Endodermal cell (in vitro differentiated cells): ENCODE data around the gene ABCB4. TPM values are rescaled to one million over a fixed set of nuclear protein-coding genes. Genes with fewer than 3 reads are reported as not detected.
A peak's percentile ranks its signal among the peaks of the same experiment; 100 is the strongest.

Source experiments
- DNase-seq: peaks from one replicate; pipeline ENCODE4 v3.0.0-alpha.2; 2017
- H3K27ac ChIP-seq: 2 replicates; pipeline ENCODE4 v1.5.1; 2013; ENCODE audit warnings: mild to moderate bottlenecking, low read depth, low read length, moderate library complexity
- H3K27me3 ChIP-seq: 2 replicates; pipeline ENCODE4 v1.6.1; 2013; ENCODE audit warnings: mild to moderate bottlenecking, low read length, moderate library complexity; ENCODE audit not compliant: insufficient read depth, control insufficient read depth, poor library complexity, severe bottlenecking
- H3K36me3 ChIP-seq: 2 replicates; pipeline ENCODE4 v1.7.0; 2013; ENCODE audit warnings: mild to moderate bottlenecking, low read length, moderate library complexity; ENCODE audit not compliant: control insufficient read depth, insufficient read depth
- H3K4me1 ChIP-seq: one replicate; pipeline ENCODE4 v1.7.0; 2013; ENCODE audit warnings: low read length; ENCODE audit not compliant: control insufficient read depth, insufficient read depth
- H3K4me3 ChIP-seq: 2 replicates; pipeline ENCODE4 v1.5.1; 2013; ENCODE audit warnings: mild to moderate bottlenecking, low read length, moderate library complexity
- H3K9ac ChIP-seq: 2 replicates; pipeline ENCODE4 v1.6.1; 2013; ENCODE audit warnings: mild to moderate bottlenecking, low read length, moderate library complexity; ENCODE audit not compliant: poor library complexity, severe bottlenecking; ENCODE audit errors: extremely low read depth
- H3K9me3 ChIP-seq: 2 replicates; pipeline ENCODE4 v1.6.1; 2013; ENCODE audit warnings: mild to moderate bottlenecking, low read length, moderate library complexity; ENCODE audit not compliant: control insufficient read depth
- H3K27ac Mint-ChIP-seq: 2 replicates; pipeline ENCODE4 v1.8.0; 2020; ENCODE audit warnings: mixed read lengths
- H3K27me3 Mint-ChIP-seq: 2 replicates; pipeline ENCODE4 v1.8.0; 2021; ENCODE audit warnings: mild to moderate bottlenecking, mixed read lengths; ENCODE audit not compliant: insufficient read depth
- H3K36me3 Mint-ChIP-seq: 2 replicates; pipeline ENCODE4 v1.8.0; 2020; ENCODE audit warnings: low read depth, mixed read lengths
- H3K4me1 Mint-ChIP-seq: 2 replicates; pipeline ENCODE4 v1.8.0; 2020; ENCODE audit warnings: mixed read lengths
- H3K4me3 Mint-ChIP-seq: 2 replicates; pipeline ENCODE4 v1.8.0; 2020; ENCODE audit warnings: mild to moderate bottlenecking, moderate library complexity, mixed read lengths
- H3K9me3 Mint-ChIP-seq: 2 replicates; pipeline ENCODE4 v1.8.0; 2020; ENCODE audit warnings: mild to moderate bottlenecking, mixed read lengths
- WGBS, 2 experiments: methylation state at CpG; one replicate each; pipeline versions ENCODE4 v1.1.5 to v1.1.7; 2013; ENCODE audit warnings: missing lambda C conversion rate in 2 of 2, mixed read lengths in 1 of 2; ENCODE audit not compliant: insufficient coverage in 1 of 2, insufficient read length in 1 of 2; 5-methylcytosine and 5-hydroxymethylcytosine counted together
- total RNA-seq, 2 donors: library from RNA; stranded (reverse); fragmentation: NEBNext Ultra II Directional in 1 of 2; extraction: Animal tissue kit (Norgen Biotek cat#: 25700) in 1 of 2; gene quantifications; 2 replicates in 1 of 2; 3 replicates in 1 of 2; pipeline ENCODE4 v1.2.1, GENCODE V29; 2021
- TF ChIP-seq, protein P1 (sequence below): fragments of 200-600 bp; sonication (generic); conservative IDR thresholded peaks from 2 replicates; pipeline ENCODE4 v1.5.0; 2021; ENCODE audit warnings: antibody characterized with exemption, mild to moderate bottlenecking

ABCB4 gene
- total RNA-seq, 2 donors from 2014 or later, result 0.60 to 0.77 TPM

DNA sequence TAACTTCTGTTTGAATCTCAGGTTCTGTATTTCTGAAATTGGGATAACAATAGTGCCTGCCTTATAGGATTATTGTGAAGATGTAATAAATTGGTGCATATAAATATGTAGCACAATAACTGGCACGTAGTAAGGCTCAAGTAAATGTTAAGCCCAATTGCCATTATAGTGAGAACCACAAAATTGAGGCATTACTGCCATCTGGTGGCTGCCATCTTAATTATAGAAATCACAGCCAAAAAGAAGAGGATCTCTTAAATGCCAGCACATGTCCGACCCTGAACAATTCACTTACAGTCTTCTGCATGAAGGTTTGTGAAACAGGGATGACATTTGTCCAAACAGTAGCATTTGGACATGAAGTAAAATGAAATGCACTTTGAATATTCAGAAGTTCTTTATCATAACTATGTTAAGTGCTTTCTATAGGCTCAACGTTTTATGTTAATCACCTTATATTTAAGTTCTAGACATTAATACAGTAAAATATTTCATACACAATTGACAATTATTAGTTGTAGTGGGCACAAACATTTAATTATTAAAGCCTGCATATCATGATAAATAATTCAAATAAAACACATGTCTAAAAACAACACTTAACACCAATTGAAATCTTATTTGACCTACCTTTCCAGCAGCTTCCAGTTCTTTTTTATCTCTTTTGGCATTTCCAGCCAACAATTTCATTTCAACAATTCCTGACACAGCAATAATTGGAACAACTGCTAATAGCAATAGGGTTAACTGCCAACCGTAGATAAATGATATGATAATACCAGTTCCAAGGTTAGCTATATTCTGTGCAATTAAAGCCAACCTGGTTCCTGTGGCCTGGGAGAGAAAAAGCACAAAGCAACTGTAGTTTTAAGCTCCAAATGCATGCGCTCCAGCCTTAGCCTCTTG, 58.5 kb downstream of the ABCB4 start:
- TF ChIP-seq, protein P1, sequence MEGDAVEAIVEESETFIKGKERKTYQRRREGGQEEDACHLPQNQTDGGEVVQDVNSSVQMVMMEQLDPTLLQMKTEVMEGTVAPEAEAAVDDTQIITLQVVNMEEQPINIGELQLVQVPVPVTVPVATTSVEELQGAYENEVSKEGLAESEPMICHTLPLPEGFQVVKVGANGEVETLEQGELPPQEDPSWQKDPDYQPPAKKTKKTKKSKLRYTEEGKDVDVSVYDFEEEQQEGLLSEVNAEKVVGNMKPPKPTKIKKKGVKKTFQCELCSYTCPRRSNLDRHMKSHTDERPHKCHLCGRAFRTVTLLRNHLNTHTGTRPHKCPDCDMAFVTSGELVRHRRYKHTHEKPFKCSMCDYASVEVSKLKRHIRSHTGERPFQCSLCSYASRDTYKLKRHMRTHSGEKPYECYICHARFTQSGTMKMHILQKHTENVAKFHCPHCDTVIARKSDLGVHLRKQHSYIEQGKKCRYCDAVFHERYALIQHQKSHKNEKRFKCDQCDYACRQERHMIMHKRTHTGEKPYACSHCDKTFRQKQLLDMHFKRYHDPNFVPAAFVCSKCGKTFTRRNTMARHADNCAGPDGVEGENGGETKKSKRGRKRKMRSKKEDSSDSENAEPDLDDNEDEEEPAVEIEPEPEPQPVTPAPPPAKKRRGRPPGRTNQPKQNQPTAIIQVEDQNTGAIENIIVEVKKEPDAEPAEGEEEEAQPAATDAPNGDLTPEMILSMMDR, result peak; percentile 88
- H3K27me3 ChIP-seq, result no peaks in the 10 kb centered on the region
- H3K9ac ChIP-seq, result no peak overlapping the region
- Mint-ChIP-seq H3K4me1 (peaks cover 12% of the 10 kb centered on the region), H3K36me3 (no peaks in the 10 kb centered on the region), H3K9me3 (no peaks in the 10 kb centered on the region), H3K27me3 (no peaks in the 10 kb centered on the region), H3K4me3 (no peak overlapping the region), H3K27ac (no peak overlapping the region)
- DNase-seq, result peak; percentile 88
- peaks cover 11% of the 10 kb centered on the region for H3K4me1 ChIP-seq
- no peak overlapping the region for H3K27ac ChIP-seq
- no peaks in the 10 kb centered on the region for H3K9me3 ChIP-seq
- no peaks in the 10 kb centered on the region for H3K36me3 ChIP-seq
- WGBS, 2 experiments, result 56 to 78% methylated on average over 4 to 5 of the region's 5 CpGs
- no peak overlapping the region for H3K4me3 ChIP-seq

DNA sequence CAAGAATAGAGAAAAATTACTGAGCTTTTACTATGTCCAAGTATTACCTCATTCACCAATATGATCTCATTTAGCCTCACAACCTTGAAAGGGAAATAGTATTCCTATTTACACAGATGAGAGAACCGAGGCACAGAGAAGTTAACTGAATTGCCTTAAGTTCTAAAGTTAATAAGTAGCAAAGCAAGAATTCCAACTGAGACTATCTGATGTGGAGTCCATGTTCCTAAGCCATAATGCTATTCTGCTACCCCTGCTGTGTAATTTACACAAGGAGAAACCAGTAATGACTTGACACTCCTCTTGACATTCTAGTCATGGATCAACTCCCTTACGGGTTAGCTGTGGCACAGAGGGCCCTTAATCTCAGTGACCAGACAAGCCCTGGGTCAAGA, 60.7 kb downstream of the ABCB4 start:
- TF ChIP-seq, protein P1, result no peak
- H3K4me3 Mint-ChIP-seq, result no peak overlapping the region
- no peak overlapping the region for H3K27ac ChIP-seq
- no peaks in the 10 kb centered on the region for H3K27me3 Mint-ChIP-seq
- no peaks in the 10 kb centered on the region for H3K36me3 Mint-ChIP-seq
- no peak overlapping the region for H3K9ac ChIP-seq
- no peaks in the 10 kb centered on the region for H3K9me3 Mint-ChIP-seq
- H3K9me3 ChIP-seq, result no peaks in the 10 kb centered on the region
- no peaks in the 10 kb centered on the region for H3K36me3 ChIP-seq
- peaks cover 11% of the 10 kb centered on the region for H3K4me1 ChIP-seq
- WGBS, 2 experiments, result 84 to 90% methylated on average over 1 to 2 of the region's 2 CpGs
- no peak overlapping the region for H3K27ac Mint-ChIP-seq
- no peaks in the 10 kb centered on the region for H3K27me3 ChIP-seq
- H3K4me1 Mint-ChIP-seq, result peaks cover 22% of the 10 kb centered on the region
- H3K4me3 ChIP-seq, result no peak overlapping the region
- no peak for DNase-seq

DNA sequence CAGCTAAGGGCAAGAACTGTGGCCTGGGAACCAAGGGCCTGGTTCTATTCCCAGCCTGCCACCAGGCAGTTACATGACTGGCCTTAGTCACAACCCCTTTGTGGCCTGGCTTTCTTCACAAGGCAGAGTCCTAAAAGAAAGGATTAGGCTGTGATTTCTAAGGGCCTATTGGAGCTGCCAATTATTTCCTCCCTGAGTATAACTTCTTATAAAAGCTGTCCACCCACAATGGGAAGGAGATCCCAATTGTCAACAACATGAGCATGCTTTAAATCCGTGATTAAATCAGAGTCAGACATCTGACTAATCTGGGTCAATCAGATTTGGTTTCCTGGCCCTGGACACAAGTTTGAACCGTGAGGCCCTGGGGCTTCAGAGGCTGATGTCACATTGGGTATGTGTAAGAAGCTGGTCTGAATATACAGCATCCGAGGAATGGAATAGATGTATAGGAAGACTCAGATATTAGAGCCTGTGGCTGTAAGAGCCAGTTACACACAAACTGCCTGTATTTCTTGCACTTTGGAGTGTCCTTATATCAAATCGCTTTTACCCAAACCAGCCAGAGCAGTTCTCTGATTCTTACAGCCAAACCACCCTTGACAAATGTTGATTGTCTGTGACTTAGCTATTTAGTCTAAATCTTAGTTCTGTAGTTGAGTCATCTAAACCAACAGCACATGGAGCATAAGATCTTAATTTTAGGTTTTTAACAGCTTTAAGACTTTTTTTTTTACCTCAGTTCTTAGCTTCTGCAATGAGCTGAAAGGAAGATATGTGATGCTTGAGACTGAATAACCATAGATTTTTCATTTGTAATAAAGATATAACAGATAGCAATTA, 61.3 kb downstream of the ABCB4 start:
- Mint-ChIP-seq H3K36me3 (no peaks in the 10 kb centered on the region), H3K4me3 (no peak overlapping the region)
- H3K27ac ChIP-seq, result no peak overlapping the region

More for the DNA sequence above, 61.3 kb downstream of the ABCB4 start:
- no peak overlapping the region for H3K9ac ChIP-seq
- H3K27me3 ChIP-seq, result no peaks in the 10 kb centered on the region
- Mint-ChIP-seq H3K4me1 (peaks cover 22% of the 10 kb centered on the region), H3K9me3 (no peaks in the 10 kb centered on the region), H3K27me3 (no peaks in the 10 kb centered on the region), H3K27ac (no peak overlapping the region)
- H3K4me3 ChIP-seq, result no peak overlapping the region
- WGBS, 2 experiments, result 81 to 90% methylated on average over 2 to 4 of the region's 4 CpGs
- no peaks in the 10 kb centered on the region for H3K36me3 ChIP-seq
- TF ChIP-seq, protein P1, result no peak
- DNase-seq, result no peak
- H3K9me3 ChIP-seq, result no peaks in the 10 kb centered on the region
- H3K4me1 ChIP-seq, result peaks cover 11% of the 10 kb centered on the region
